Measurements from ENCODE around the gene EML5.

DNA sequence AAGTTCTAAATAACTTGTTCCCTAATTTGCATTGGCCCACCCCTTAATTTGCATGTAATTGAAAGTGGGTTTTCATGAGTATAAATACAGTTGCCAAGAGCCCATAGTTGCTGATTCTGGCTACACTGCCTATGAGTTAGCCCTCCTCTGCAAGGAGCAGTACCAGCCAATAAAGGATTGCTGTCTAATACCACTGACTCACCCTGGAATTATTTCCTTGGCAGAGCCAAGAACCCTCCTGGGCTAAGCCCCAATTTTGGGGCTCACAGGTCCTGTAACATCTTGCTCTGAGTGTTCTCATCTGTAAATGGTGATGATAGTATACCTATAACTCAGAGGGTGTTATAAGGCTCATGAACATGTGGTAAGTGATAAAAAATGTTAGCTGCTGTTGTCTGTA is 38.5 kb upstream of the EML5 start:
- no peak for TF ChIP-seq EP300 (IDR thresholded peaks at IDR 0.05; ENCODE audit: borderline replicate concordance)
- TF ChIP-seq RAD21 (IDR thresholded peaks at IDR 0.05; ENCODE audit: low read depth), result no peak
- no peak for TF ChIP-seq ZBTB7A (IDR thresholded peaks at IDR 0.05; ENCODE audit: low read depth)
- no peak for TF ChIP-seq CREB1 (IDR thresholded peaks at IDR 0.05; ENCODE audit: low read depth)
- TF ChIP-seq, protein P1, sequence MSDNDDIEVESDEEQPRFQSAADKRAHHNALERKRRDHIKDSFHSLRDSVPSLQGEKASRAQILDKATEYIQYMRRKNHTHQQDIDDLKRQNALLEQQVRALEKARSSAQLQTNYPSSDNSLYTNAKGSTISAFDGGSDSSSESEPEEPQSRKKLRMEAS (IDR thresholded peaks at IDR 0.05), result no peak
- TF ChIP-seq CEBPB (IDR thresholded peaks at IDR 0.05), result no peak
- TF ChIP-seq FOXM1 (IDR thresholded peaks at IDR 0.05; ENCODE audit: borderline replicate concordance, low read depth), result no peak
- TF ChIP-seq, protein P2, sequence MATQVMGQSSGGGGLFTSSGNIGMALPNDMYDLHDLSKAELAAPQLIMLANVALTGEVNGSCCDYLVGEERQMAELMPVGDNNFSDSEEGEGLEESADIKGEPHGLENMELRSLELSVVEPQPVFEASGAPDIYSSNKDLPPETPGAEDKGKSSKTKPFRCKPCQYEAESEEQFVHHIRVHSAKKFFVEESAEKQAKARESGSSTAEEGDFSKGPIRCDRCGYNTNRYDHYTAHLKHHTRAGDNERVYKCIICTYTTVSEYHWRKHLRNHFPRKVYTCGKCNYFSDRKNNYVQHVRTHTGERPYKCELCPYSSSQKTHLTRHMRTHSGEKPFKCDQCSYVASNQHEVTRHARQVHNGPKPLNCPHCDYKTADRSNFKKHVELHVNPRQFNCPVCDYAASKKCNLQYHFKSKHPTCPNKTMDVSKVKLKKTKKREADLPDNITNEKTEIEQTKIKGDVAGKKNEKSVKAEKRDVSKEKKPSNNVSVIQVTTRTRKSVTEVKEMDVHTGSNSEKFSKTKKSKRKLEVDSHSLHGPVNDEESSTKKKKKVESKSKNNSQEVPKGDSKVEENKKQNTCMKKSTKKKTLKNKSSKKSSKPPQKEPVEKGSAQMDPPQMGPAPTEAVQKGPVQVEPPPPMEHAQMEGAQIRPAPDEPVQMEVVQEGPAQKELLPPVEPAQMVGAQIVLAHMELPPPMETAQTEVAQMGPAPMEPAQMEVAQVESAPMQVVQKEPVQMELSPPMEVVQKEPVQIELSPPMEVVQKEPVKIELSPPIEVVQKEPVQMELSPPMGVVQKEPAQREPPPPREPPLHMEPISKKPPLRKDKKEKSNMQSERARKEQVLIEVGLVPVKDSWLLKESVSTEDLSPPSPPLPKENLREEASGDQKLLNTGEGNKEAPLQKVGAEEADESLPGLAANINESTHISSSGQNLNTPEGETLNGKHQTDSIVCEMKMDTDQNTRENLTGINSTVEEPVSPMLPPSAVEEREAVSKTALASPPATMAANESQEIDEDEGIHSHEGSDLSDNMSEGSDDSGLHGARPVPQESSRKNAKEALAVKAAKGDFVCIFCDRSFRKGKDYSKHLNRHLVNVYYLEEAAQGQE (IDR thresholded peaks at IDR 0.05; ENCODE audit: low read depth), result no peak
- no peak for TF ChIP-seq YY1 (IDR thresholded peaks at IDR 0.05; ENCODE audit: low read depth)
- TF ChIP-seq EGR1 (IDR thresholded peaks at IDR 0.05), result no peak
- TF ChIP-seq TAF1 (IDR thresholded peaks at IDR 0.05; ENCODE audit: low read depth), result no peak

Measured in Ishikawa (cell line).